HFFc6 (cell line): ENCODE results near the gene MLH1. TPM values are rescaled to one million over a fixed set of nuclear protein-coding genes. Genes with fewer than 3 reads are reported as not detected.
A peak's percentile ranks its signal among the peaks of the same experiment; 100 is the strongest.

Experiments
- DNase-seq: peaks from one replicate; pipeline ENCODE4 v3.0.0-alpha.2; 2018
- H3K27ac Mint-ChIP-seq: 2 replicates; pipeline ENCODE4 v1.8.0; 2020; ENCODE audit warnings: mild to moderate bottlenecking, mixed read lengths
- H3K27me3 Mint-ChIP-seq: 2 replicates; pipeline ENCODE4 v1.8.0; 2021; ENCODE audit warnings: mild to moderate bottlenecking, moderate library complexity, mixed read lengths; ENCODE audit not compliant: insufficient read depth
- H3K36me3 Mint-ChIP-seq: 2 replicates; pipeline ENCODE4 v1.8.0; 2021; ENCODE audit warnings: low read depth, mixed read lengths
- H3K4me1 Mint-ChIP-seq: 2 replicates; pipeline ENCODE4 v1.8.0; 2020; ENCODE audit warnings: low read depth, mixed read lengths
- H3K4me3 Mint-ChIP-seq: 2 replicates; pipeline ENCODE4 v1.8.0; 2020; ENCODE audit warnings: mild to moderate bottlenecking, moderate library complexity, mixed read lengths
- H3K9me3 Mint-ChIP-seq: 2 replicates; pipeline ENCODE4 v1.8.0; 2020; ENCODE audit warnings: mild to moderate bottlenecking, mixed read lengths
- CTCF ChIP-seq: fragments of 200-600 bp; sonication (generic); IDR thresholded peaks from 2 replicates; pipeline ENCODE4 v1.5.0; 2021; ENCODE audit warnings: antibody characterized with exemption, mild to moderate bottlenecking
- total RNA-seq, 6 experiments: library from RNA; stranded (reverse); fragmentation: NEBNext Ultra II Directional; extraction: Animal tissue kit (Norgen Biotek cat#: 25700); gene quantifications; 2 replicates in 1 of 6; 3 replicates in 5 of 6; pipeline ENCODE4 v1.2.3, GENCODE V29; 2021

MLH1 gene
- total RNA-seq, 6 experiments from 2014 or later, result 28.7 to 38.3 (median 35.1) TPM

DNA sequence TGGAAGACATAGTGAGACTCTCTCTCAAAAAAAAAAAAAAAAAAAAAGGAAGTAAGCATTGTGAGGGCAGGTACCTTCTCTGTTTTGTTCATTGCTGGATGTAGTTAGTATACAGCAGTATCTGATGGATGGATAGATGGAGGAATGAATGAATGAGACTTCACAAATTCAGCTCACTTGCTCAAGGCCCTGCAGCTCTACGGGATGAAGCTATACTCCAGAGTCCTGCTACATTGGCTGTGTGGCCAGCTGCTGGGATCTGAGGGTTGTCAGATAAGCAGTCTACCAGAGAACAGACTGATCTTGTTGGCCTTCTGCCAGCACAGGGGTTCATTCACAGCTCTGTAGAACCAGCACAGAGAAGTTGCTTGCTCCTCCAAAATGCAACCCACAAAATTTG lies 35.0 kb downstream of the MLH1 start:
- no peak overlapping the region; the same call in 1 of the 2 replicates for H3K27ac Mint-ChIP-seq
- H3K4me1 Mint-ChIP-seq, result peaks cover 29% of the 10 kb centered on the region
- peaks cover 4% of the 10 kb centered on the region for H3K27me3 Mint-ChIP-seq
- no peak for DNase-seq
- H3K9me3 Mint-ChIP-seq, result no peaks in the 10 kb centered on the region
- no peak for TF ChIP-seq CTCF
- no peak overlapping the region for H3K4me3 Mint-ChIP-seq
- peaks cover 34% of the 10 kb centered on the region for H3K36me3 Mint-ChIP-seq

GRCh38 chr3:37029111-37029510 lies 35.8 kb downstream of the MLH1 start:
- TF ChIP-seq CTCF, result no peak
- no peak for DNase-seq
- Mint-ChIP-seq H3K27ac (no peak overlapping the region), H3K9me3 (no peaks in the 10 kb centered on the region), H3K4me1 (peaks cover 29% of the 10 kb centered on the region), H3K36me3 (peaks cover 30% of the 10 kb centered on the region), H3K27me3 (peaks cover 4% of the 10 kb centered on the region), H3K4me3 (no peak overlapping the region)

DNA sequence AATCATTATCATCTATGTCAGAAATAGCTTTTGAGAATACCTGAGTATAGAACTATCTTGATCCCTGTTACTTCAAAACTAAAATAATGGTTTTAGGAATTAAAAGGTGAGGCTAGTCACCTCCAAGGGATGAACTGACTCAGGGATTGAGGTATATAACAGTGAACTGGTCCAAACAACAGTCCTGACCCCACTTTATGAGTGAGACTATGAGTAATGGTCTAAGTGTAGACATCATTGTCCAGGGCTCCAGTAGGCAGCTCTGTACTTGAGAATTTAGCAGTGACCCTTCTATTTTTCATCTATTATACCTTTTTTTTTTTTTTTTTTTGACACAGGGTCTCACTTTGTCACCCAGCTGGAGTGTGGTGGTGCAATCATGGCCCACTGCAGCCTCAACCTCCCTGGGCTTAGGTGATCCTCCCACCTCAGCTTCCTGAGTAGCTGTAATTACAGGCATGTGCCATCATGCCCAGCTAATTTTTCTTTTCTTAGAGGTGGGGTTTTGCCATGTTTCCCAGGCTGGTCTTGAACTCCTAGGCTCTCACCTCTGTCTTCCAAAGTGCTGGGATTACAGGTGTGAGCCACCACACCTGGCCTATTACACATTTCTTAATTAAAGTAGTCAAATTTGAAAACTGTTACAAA lies 36.3 kb downstream of the MLH1 start:
- Mint-ChIP-seq H3K4me3 (peak overlapping the region; percentile 64; the same call in 1 of the 2 replicates), H3K4me1 (peaks cover 29% of the 10 kb centered on the region), H3K27ac (peak overlapping the region; percentile 78), H3K36me3 (peaks cover 28% of the 10 kb centered on the region), H3K27me3 (peaks cover 4% of the 10 kb centered on the region), H3K9me3 (no peaks in the 10 kb centered on the region)
- DNase-seq, result no peak
- no peak for TF ChIP-seq CTCF

GRCh38 chr3:37030588-37030987 lies 37.3 kb downstream of the MLH1 start:
- TF ChIP-seq CTCF, result no peak
- DNase-seq, result no peak
- Mint-ChIP-seq H3K36me3 (peaks cover 33% of the 10 kb centered on the region), H3K4me3 (no peak overlapping the region), H3K9me3 (no peaks in the 10 kb centered on the region), H3K4me1 (peaks cover 29% of the 10 kb centered on the region), H3K27me3 (peaks cover 4% of the 10 kb centered on the region), H3K27ac (peak overlapping the region; percentile 78)

GRCh38 chr3:37031096-37031682 lies 37.9 kb downstream of the MLH1 start:
- H3K27ac Mint-ChIP-seq, result no peak overlapping the region
- peaks cover 29% of the 10 kb centered on the region for H3K4me1 Mint-ChIP-seq
- peaks cover 39% of the 10 kb centered on the region for H3K36me3 Mint-ChIP-seq
- DNase-seq, result no peak
- no peak overlapping the region for H3K4me3 Mint-ChIP-seq
- H3K27me3 Mint-ChIP-seq, result peaks cover 4% of the 10 kb centered on the region
- no peak for TF ChIP-seq CTCF
- peaks cover 4% of the 10 kb centered on the region; the same call in 1 of the 2 replicates for H3K9me3 Mint-ChIP-seq
